Activated T-helper 17 cell treated with anti-CD3 and anti-CD28 coated beads, Interleukin-2, amount 50 U/mL, for 72 hours (primary cell): Measurements from ENCODE around the gene SPDYE18. TPM values are rescaled to one million over a fixed set of nuclear protein-coding genes. Genes with fewer than 3 reads are reported as not detected.
"Not testable (repeated sequence)": the region's sequence is repeated elsewhere in the genome, so short reads cannot be mapped to it uniquely, and the experiment has no call there.

Experiments
- ATAC-seq: fragments of 150-1000 bp; cut with Tn5 transposase; replicated peaks from 2 replicates; pipeline ENCODE4 v1.10.0; 2021; ENCODE audit warnings: mild to moderate bottlenecking, moderate library complexity
- H3K27ac Mint-ChIP-seq: one replicate; pipeline ENCODE4 v1.8.0; 2022; ENCODE audit warnings: mixed read lengths
- H3K27me3 Mint-ChIP-seq: one replicate; pipeline ENCODE4 v1.8.0; 2022; ENCODE audit warnings: mixed read lengths
- H3K36me3 Mint-ChIP-seq: one replicate; pipeline ENCODE4 v1.8.0; 2022; ENCODE audit warnings: low read depth, mild to moderate bottlenecking, mixed read lengths
- H3K4me1 Mint-ChIP-seq: one replicate; pipeline ENCODE4 v1.8.0; 2022; ENCODE audit warnings: mixed read lengths
- H3K4me3 Mint-ChIP-seq: one replicate; pipeline ENCODE4 v1.8.0; 2022; ENCODE audit warnings: mild to moderate bottlenecking, mixed read lengths
- H3K9me3 Mint-ChIP-seq: one replicate; pipeline ENCODE4 v1.8.0; 2022; ENCODE audit warnings: mixed read lengths
- total RNA-seq, 2 donors: library from RNA; stranded (reverse); gene quantifications; one replicate each; pipeline ENCODE4 v1.2.3, GENCODE V29; 2022

The SPDYE18 gene
- total RNA-seq, 2 donors from 2014 or later, result not detected

- ATAC-seq, H3K27ac Mint-ChIP-seq, H3K36me3 Mint-ChIP-seq, H3K9me3 Mint-ChIP-seq, H3K4me3 Mint-ChIP-seq, H3K27me3 Mint-ChIP-seq, H3K4me1 Mint-ChIP-seq: not testable (repeated sequence)
Observed at GRCh38 chr7:77063732-77064131, 1.4 kb upstream of the SPDYE18 start.

- not testable (repeated sequence) for ATAC-seq, H3K9me3 Mint-ChIP-seq, H3K4me1 Mint-ChIP-seq, H3K4me3 Mint-ChIP-seq, H3K36me3 Mint-ChIP-seq, H3K27me3 Mint-ChIP-seq, H3K27ac Mint-ChIP-seq
Observed at GRCh38 chr7:77032261-77032660, 30.1 kb downstream of the SPDYE18 start, which contains the start of gene SPDYE17. TSS of gene SPDYE17 (minus strand) at chr7:77032361. CDS start at chr7:77030570, 1,791 bp downstream.

GRCh38 chr7:77026349-77026748, 36.0 kb downstream of the SPDYE18 start:
- not testable (repeated sequence) for H3K4me1 Mint-ChIP-seq, H3K4me3 Mint-ChIP-seq, H3K36me3 Mint-ChIP-seq, ATAC-seq, H3K9me3 Mint-ChIP-seq, H3K27me3 Mint-ChIP-seq, H3K27ac Mint-ChIP-seq

- H3K27ac Mint-ChIP-seq, ATAC-seq, H3K36me3 Mint-ChIP-seq: not testable (repeated sequence)
Observed at GRCh38 chr7:77010074-77010680, 52.2 kb downstream of the SPDYE18 start.

GRCh38 chr7:77008000-77008399, 54.4 kb downstream of the SPDYE18 start:
- H3K9me3 Mint-ChIP-seq, H3K36me3 Mint-ChIP-seq, H3K27me3 Mint-ChIP-seq, H3K27ac Mint-ChIP-seq, H3K4me1 Mint-ChIP-seq, H3K4me3 Mint-ChIP-seq, ATAC-seq: not testable (repeated sequence)

More at GRCh38 chr7:77010074-77010680, 52.2 kb downstream of the SPDYE18 start:
- H3K9me3 Mint-ChIP-seq, H3K27me3 Mint-ChIP-seq, H3K4me3 Mint-ChIP-seq, H3K4me1 Mint-ChIP-seq: not testable (repeated sequence)

- not testable (repeated sequence) for H3K4me3 Mint-ChIP-seq, ATAC-seq, H3K36me3 Mint-ChIP-seq, H3K27me3 Mint-ChIP-seq, H3K27ac Mint-ChIP-seq, H3K9me3 Mint-ChIP-seq, H3K4me1 Mint-ChIP-seq
Observed at GRCh38 chr7:77006127-77007110, 55.9 kb downstream of the SPDYE18 start.

- not testable (repeated sequence) for H3K4me3 Mint-ChIP-seq, H3K27me3 Mint-ChIP-seq, H3K27ac Mint-ChIP-seq, H3K4me1 Mint-ChIP-seq, H3K9me3 Mint-ChIP-seq, ATAC-seq
- H3K36me3 Mint-ChIP-seq, result peaks cover 10% of the 10 kb centered on the region
Observed at GRCh38 chr7:77005461-77006057, 56.8 kb downstream of the SPDYE18 start.

- not testable (repeated sequence) for H3K9me3 Mint-ChIP-seq, H3K4me1 Mint-ChIP-seq, H3K27me3 Mint-ChIP-seq, H3K27ac Mint-ChIP-seq, ATAC-seq, H3K4me3 Mint-ChIP-seq
- H3K36me3 Mint-ChIP-seq, result peaks cover 10% of the 10 kb centered on the region
Observed at GRCh38 chr7:77004151-77004550, 58.2 kb downstream of the SPDYE18 start.

- H3K27me3 Mint-ChIP-seq, H3K27ac Mint-ChIP-seq, H3K9me3 Mint-ChIP-seq, H3K4me1 Mint-ChIP-seq, ATAC-seq, H3K4me3 Mint-ChIP-seq: not testable (repeated sequence)
- H3K36me3 Mint-ChIP-seq, result peaks cover 10% of the 10 kb centered on the region
Observed at GRCh38 chr7:77003241-77003640, 59.1 kb downstream of the SPDYE18 start.

GRCh38 chr7:77002678-77003233, 59.6 kb downstream of the SPDYE18 start:
- H3K4me3 Mint-ChIP-seq, H3K9me3 Mint-ChIP-seq, H3K4me1 Mint-ChIP-seq, H3K27ac Mint-ChIP-seq, H3K27me3 Mint-ChIP-seq, ATAC-seq: not testable (repeated sequence)
- peaks cover 10% of the 10 kb centered on the region for H3K36me3 Mint-ChIP-seq

GRCh38 chr7:77002104-77002503, 60.3 kb downstream of the SPDYE18 start:
- not testable (repeated sequence) for H3K9me3 Mint-ChIP-seq, H3K4me1 Mint-ChIP-seq, H3K4me3 Mint-ChIP-seq, H3K27me3 Mint-ChIP-seq, H3K27ac Mint-ChIP-seq, ATAC-seq
- peaks cover 10% of the 10 kb centered on the region for H3K36me3 Mint-ChIP-seq

Other genes with a start within 250 kb of the SPDYE18 start
- gene SPDYE17, start 30.2 kb downstream of the SPDYE18 start, total RNA-seq, result not detected
- 1 to 10 TPM; 3.3 to 6.6 TPM for gene CCDC146, start 60.1 kb upstream of the SPDYE18 start, total RNA-seq
- under 1 TPM; 0.16 to 0.56 TPM for gene FGL2, start 137.3 kb upstream of the SPDYE18 start, total RNA-seq